GM18858 (cell line): Measurements from ENCODE around the gene ZC3H14.

Experiments
- ATAC-seq: cut with Tn5 transposase; IDR thresholded peaks from one replicate; pipeline ENCODE4 v1.9.1; 2021; ENCODE audit not compliant: unreplicated experiment

ZC3H14 gene

GRCh38 chr14:88599761-88600439, 37.1 kb downstream of the ZC3H14 start:
- peak; percentile 94 for ATAC-seq

DNA sequence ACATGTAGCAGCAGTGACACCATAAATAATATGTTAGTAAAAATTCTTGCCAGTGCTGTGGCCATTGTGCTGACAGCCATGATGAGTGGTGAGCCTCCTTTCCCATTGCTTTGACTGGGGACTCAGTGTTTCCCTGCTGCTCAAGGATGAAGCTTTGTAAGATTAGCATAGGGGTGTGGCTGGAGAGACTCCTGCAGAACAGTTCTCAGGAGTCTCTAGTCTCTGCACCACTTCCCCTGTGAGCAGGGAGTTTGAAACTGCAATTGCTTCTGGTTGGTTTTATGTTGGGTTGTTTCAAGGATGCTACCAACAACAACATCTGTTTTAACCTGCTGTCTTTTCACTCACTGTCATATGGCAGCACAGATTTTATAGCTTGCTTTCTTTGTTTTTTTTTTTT, 41.4 kb downstream of the ZC3H14 start:
- ATAC-seq = no peak

- ATAC-seq = no peak
These were observed 42.8 kb downstream of the ZC3H14 start for GRCh38 chr14:88605594-88605993.

- no peak for ATAC-seq
These were observed 45.0 kb downstream of the ZC3H14 start for GRCh38 chr14:88607829-88608228.

- no peak for ATAC-seq
These were observed 49.0 kb downstream of the ZC3H14 start for GRCh38 chr14:88611878-88612277.

GRCh38 chr14:88612981-88613380, 50.1 kb downstream of the ZC3H14 start:
- no peak for ATAC-seq

- no peak for ATAC-seq
These were observed 50.7 kb downstream of the ZC3H14 start for GRCh38 chr14:88613552-88614010.

DNA sequence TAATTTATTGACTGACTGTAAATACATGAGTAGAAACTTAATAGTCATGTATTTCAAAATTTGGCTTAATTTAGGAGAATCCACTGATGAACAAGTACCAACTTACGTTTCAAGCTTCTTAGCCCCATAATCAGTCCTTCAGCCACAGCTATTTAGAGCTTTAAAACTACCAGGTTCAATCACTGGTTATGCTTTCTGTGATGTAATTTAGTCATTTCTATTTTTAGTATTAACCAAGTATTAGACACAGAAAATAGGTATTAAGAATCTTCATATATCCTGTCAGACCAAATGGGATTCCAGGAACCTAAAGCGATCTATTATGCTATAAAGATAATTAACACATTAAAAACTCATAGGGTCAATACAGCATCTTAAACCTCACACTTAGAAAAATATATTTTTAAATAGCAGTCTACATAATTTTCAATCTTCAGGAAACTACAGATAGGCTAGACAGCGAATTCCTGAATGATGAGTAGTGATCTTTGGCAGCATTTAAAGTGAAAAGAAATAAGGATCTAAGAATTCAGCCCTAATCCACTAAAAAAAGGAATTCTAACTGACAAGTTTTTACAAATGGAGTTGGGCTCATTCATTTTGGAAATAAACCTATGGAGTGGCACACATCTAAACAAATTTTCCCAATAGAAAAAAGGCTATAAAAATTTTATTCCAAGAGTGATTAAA, 51.5 kb downstream of the ZC3H14 start:
- ATAC-seq = peak; percentile 58

DNA sequence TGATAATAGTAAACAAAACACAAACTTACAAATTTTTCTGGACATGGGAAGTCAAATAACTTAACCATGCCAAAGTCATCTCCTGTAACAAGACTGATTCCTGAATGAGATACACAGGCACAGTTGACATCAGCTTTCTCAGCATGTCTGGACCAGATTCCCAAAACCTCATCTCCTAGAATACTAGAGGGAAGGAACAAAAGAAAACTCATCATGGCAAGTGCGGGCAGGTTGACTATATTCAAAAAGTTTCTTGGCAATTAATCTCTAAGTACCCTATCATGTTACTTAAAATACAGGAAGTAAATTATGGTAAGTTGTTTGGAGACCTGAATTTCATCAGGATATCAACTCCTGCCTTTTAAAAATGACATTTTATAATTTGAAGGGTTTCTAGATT, 53.9 kb downstream of the ZC3H14 start:
- ATAC-seq = no peak

DNA sequence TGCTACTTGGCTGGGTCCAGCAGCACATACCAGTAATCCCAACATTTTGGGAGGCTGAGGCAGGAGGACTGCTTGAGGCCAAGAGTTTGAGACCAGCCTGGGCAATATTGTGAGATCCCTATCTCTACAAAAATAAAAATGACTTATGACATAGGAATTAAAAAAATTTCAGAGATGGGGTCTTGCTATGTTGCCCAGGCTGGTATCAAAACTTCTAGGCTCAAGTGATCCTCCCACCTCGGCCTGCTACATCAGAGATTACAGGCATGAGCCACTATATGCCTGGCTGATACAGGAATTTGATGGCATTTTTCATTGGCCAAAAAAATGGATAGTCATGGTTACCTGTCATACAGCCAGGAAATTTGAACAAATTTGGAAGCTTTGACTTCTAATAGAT, 54.6 kb downstream of the ZC3H14 start:
- no peak for ATAC-seq

DNA sequence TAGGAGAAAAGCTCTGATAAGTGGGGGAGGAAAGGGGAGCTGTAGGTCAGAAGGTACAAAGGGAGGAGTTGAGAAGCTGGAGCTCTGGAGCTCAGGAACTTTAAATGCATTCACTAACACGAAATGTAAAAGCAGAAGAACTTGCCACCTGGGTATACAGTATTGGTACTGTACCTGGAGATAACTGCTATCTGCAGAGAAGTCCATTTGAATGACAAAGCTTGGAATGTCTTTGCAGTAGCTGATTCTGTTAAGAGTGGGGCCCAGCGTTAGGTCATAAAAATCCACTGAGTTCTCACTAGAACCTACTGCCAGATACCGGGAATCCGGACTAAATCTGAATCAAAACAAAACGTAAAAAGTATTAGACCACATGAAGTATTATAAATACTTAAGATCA, 55.6 kb downstream of the ZC3H14 start:
- ATAC-seq = no peak

DNA sequence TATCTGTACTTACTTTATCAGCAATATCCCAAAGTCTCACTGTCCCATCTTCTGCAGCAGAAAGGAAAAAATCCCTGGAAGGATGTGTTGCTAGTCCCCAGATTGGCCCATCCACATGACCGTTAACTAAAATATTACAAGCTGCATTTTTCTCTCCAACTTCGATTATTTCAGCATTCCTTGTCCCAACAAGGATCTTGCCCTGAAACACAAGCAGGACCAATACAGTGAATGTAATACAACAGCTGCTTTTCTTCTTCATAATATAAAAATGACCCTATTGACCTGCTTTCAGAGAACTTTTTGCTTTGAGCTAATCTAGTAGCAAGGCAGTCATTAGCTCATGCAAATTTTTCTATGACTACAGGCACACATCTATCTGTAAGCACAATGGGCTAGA, 58.3 kb downstream of the ZC3H14 start:
- ATAC-seq = no peak

- ATAC-seq = no peak
These were observed 62.8 kb downstream of the ZC3H14 start for GRCh38 chr14:88625671-88626070.

DNA sequence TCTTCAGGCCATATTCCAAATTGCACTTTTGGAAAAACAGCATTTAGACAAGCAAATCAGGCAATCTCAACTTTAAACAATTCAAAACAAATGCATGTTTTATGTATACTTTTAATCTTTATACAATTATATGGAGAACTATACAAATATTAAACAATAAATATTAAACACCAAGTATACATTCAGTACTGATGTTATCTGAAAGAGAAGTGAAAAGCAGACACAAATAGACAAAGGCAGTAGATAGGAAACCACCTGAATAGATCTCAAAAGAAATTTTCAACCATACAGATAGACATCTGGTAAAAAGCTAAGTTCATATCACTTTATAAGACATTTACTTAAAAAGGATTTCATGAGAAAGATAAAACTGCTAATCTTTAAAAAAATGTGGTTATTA, 65.2 kb downstream of the ZC3H14 start:
- ATAC-seq = no peak

DNA sequence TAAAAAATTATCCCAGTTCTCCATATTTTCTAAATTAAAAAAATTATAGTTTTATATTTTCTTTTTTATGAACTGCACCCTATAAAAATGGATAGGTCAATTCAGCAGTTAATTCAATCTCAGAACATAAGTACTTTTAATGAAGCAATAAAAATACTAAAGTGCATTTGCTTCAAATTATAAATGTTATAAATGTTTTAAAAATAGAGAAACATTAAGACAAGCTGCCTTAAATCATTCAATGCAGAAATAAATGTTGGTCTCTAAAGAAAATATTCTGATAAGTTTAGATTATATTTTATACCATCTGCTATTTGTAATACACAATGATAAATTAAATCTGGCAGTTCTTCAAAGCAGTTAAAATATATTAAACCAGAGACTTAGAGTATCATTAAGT, 65.6 kb downstream of the ZC3H14 start:
- no peak for ATAC-seq

DNA sequence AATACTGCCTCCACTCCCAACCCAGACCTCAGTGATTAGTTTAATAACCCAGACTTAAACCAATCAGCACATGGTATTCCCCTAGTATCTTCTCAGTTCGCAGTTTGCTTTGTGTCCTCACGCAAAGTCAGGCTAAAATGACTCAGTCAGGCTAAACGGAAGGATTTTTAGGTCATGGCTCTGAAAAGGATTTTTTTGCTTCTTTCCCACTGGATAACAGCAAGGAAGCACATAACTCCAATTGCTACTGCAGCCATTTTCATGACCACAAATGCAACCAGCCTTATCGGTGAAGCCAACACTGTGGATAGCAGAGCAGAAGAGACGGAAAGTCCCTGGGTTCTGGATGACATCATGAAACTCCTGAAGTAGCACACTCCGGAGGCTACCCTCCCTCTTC, 67.7 kb downstream of the ZC3H14 start:
- no peak for ATAC-seq

DNA sequence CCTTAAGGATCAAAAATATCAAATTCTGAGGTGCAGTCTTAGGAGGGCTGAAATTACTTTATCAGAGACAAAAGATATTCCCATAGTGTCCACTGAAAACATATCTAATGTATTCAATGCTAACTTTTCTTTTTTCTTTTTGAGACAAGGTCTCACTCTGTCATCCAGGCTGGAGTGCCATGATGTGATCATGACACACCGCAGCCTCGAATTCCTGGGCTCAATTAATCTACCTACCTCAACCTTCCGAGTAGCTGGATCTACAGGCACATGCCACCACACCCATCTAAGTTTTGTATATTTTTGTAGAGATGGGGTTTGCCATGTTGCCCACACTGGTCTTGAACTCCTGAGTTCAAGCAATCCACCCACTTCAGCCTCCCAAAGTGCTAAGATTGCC, 68.3 kb downstream of the ZC3H14 start:
- ATAC-seq = no peak

DNA sequence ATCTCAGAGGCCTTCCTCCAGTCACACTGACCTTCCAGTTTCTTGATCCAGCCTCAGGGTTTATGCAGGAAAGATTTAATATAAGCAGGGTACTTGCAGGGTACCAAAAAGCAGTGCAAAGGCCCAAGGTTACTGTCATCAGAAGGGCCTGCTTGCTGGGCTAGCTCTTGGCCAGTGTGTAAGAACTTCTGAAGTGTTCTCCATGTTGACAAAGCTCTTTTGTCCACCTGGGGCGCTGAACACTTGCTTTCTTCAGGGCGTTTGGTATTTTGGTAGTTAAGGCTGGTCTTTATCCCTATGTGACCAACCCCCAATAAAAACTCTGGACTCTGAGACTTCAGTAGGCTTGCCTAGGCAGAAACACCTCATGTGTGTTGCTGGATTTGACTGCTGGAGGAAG, 69.7 kb downstream of the ZC3H14 start:
- no peak for ATAC-seq

GRCh38 chr14:88639221-88639620, 76.4 kb downstream of the ZC3H14 start:
- ATAC-seq = no peak

GRCh38 chr14:88660056-88660455, 97.2 kb downstream of the ZC3H14 start:
- no peak for ATAC-seq

DNA sequence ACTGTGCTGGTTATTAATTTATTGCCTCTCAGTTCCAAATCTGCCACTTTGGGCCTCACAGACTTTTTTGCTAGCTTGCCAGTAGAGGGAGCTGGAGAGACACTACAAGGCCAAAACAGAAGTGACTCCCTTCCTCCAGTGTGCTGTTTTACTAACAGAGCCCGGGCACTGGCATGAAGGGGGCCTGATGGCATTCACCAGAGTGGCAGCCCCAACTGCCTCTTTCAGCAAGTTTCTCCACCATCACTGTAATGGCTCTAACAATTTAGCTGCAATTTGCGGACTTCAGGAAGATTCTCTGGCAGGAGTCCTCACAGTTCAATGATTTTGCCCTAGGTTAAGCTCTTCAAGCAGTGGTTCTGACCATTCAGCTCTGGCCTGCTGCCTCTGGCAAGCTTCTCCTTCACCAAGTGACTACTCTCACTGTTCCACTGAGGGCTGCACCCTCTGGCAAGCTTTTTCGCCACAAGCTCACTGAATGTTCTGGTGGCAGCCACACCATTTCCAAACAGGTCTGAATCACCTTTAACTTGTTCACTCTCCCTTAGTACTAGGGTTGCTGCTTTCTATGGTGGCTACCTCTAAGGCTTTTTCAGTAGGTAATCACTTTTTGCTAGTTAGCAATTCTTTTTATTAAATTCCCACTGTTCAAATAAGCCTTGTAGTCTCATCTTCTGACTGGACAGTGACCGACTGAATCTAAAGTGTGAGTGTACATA, 104.9 kb downstream of the ZC3H14 start:
- peak; percentile 71 for ATAC-seq

- peak; percentile 75 for ATAC-seq
These were observed 105.7 kb downstream of the ZC3H14 start for GRCh38 chr14:88668448-88669116.
